SIG-M5 (cell line): ENCODE results near the gene LRRC75A.

Source experiments
- DNase-seq: peaks from one replicate; lab custom pipeline; 2025; lab: John Stamatoyannopoulos, UW

LRRC75A gene

GRCh38 chr17:16493531-16494046 is 1.6 kb upstream of the LRRC75A start:
- no peak for DNase-seq

GRCh38 chr17:16492613-16493530 is 879 bp upstream of the LRRC75A start:
- DNase-seq, result no peak

GRCh38 chr17:16491131-16491702 is 776 bp downstream of the LRRC75A start:
- DNase-seq, result no peak

GRCh38 chr17:16489431-16489830 is 2.6 kb downstream of the LRRC75A start:
- no peak for DNase-seq

- DNase-seq, result no peak
Measured at GRCh38 chr17:16488968-16489337, 3.0 kb downstream of the LRRC75A start.

GRCh38 chr17:16488186-16488967 is 3.6 kb downstream of the LRRC75A start:
- no peak for DNase-seq

- DNase-seq, result no peak
Measured at GRCh38 chr17:16486373-16487250, 5.4 kb downstream of the LRRC75A start.

GRCh38 chr17:16484445-16485175 is 7.4 kb downstream of the LRRC75A start:
- no peak for DNase-seq

GRCh38 chr17:16483021-16483645 is 8.9 kb downstream of the LRRC75A start:
- DNase-seq, result no peak

GRCh38 chr17:16482253-16482652 is 9.7 kb downstream of the LRRC75A start:
- no peak for DNase-seq

GRCh38 chr17:16480995-16481394 is 11.0 kb downstream of the LRRC75A start:
- no peak for DNase-seq

GRCh38 chr17:16479264-16479663 is 12.7 kb downstream of the LRRC75A start:
- DNase-seq, result no peak

- DNase-seq, result no peak
Measured at GRCh38 chr17:16478649-16479048, 13.3 kb downstream of the LRRC75A start.

GRCh38 chr17:16477666-16478065 is 14.3 kb downstream of the LRRC75A start:
- no peak for DNase-seq

GRCh38 chr17:16477255-16477654 is 14.7 kb downstream of the LRRC75A start:
- no peak for DNase-seq

GRCh38 chr17:16475179-16475704 is 16.8 kb downstream of the LRRC75A start:
- no peak for DNase-seq

GRCh38 chr17:16474012-16474725 is 17.8 kb downstream of the LRRC75A start:
- no peak for DNase-seq

- no peak for DNase-seq
Measured at GRCh38 chr17:16473044-16474011, 18.7 kb downstream of the LRRC75A start.
